Neural crest cell (in vitro differentiated cells): Measurements from ENCODE around the gene LGALS7. TPM values are rescaled to one million over a fixed set of nuclear protein-coding genes. Genes with fewer than 3 reads are reported as not detected.
"Not testable (repeated sequence)": the region's sequence is repeated elsewhere in the genome, so short reads cannot be mapped to it uniquely, and the experiment has no call there.

Experiments
- DNase-seq: peaks from one replicate; pipeline ENCODE4 v3.0.0; 2021; ENCODE audit warnings: low read depth, mixed read lengths, low spot score
- H3K27ac Mint-ChIP-seq: one replicate; pipeline ENCODE4 v1.8.0; 2021; ENCODE audit warnings: mild to moderate bottlenecking, mixed read lengths; ENCODE audit not compliant: unreplicated experiment
- H3K27me3 Mint-ChIP-seq: 2 replicates; pipeline ENCODE4 v1.8.0; 2021; ENCODE audit warnings: low read depth, mild to moderate bottlenecking, mixed read lengths
- H3K36me3 Mint-ChIP-seq: 2 replicates; pipeline ENCODE4 v1.8.0; 2021; ENCODE audit warnings: low read depth, mild to moderate bottlenecking, mixed read lengths
- H3K4me1 Mint-ChIP-seq: 2 replicates; pipeline ENCODE4 v1.8.0; 2021; ENCODE audit warnings: mixed read lengths
- H3K4me3 Mint-ChIP-seq: one replicate; pipeline ENCODE4 v1.8.0; 2021; ENCODE audit warnings: mild to moderate bottlenecking, mixed read lengths
- H3K9me3 Mint-ChIP-seq: 2 replicates; pipeline ENCODE4 v1.8.0; 2021; ENCODE audit warnings: mixed read lengths
- total RNA-seq: library from RNA; stranded (reverse); gene quantifications from 2 replicates; pipeline ENCODE4 v1.2.1, GENCODE V29; 2021
- TF ChIP-seq, protein P1 (sequence below): fragments of 200-600 bp; sonication (generic); conservative IDR thresholded peaks from 2 replicates; pipeline ENCODE4 v1.5.0; 2021; ENCODE audit warnings: antibody characterized with exemption, mild to moderate bottlenecking

LGALS7 gene
- total RNA-seq, 1 donor from 2014 or later: not detected

DNA sequence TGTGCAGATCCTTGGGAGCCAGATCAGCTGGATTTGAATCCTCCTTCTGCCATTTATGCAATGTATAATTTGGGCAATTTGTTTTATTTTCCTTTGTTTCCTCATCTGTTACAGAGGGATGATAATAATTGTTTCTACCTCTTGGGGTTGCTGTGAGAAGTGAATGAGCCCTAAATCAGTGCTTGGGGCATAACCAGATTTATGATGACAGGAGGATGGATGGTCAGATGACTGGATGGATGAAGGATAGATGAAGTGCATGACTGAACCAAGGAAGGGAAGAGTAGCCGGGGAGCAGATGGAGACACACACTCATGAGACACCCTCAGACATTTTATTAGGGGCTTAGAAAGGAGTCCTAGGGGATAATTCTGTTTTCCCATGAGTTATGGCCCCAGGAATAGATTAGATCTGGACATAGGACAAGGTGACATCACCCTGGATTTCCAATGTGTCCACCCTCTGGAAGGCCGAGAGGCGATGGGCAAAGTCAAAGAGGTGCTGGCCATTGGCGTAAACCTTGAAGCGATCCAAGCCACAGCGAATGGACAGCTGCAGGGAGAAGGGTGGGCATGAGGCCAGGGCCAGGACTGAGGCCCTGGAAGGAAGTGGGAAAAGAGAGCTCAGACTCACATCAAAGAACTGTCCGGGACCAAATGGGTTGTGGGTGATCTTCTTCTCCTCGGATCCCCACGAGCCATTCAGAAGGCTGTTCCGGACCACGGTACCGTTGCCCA lies 28.2 kb upstream of the LGALS7 start:
- H3K27me3 Mint-ChIP-seq: no peaks in the 10 kb centered on the region
- DNase-seq: no peak
- H3K9me3 Mint-ChIP-seq: no peaks in the 10 kb centered on the region
- H3K36me3 Mint-ChIP-seq: no peaks in the 10 kb centered on the region
- no peak overlapping the region for H3K4me3 Mint-ChIP-seq
- TF ChIP-seq, protein P1, sequence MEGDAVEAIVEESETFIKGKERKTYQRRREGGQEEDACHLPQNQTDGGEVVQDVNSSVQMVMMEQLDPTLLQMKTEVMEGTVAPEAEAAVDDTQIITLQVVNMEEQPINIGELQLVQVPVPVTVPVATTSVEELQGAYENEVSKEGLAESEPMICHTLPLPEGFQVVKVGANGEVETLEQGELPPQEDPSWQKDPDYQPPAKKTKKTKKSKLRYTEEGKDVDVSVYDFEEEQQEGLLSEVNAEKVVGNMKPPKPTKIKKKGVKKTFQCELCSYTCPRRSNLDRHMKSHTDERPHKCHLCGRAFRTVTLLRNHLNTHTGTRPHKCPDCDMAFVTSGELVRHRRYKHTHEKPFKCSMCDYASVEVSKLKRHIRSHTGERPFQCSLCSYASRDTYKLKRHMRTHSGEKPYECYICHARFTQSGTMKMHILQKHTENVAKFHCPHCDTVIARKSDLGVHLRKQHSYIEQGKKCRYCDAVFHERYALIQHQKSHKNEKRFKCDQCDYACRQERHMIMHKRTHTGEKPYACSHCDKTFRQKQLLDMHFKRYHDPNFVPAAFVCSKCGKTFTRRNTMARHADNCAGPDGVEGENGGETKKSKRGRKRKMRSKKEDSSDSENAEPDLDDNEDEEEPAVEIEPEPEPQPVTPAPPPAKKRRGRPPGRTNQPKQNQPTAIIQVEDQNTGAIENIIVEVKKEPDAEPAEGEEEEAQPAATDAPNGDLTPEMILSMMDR: no peak
- H3K27ac Mint-ChIP-seq: no peak overlapping the region
- H3K4me1 Mint-ChIP-seq: no peaks in the 10 kb centered on the region

DNA sequence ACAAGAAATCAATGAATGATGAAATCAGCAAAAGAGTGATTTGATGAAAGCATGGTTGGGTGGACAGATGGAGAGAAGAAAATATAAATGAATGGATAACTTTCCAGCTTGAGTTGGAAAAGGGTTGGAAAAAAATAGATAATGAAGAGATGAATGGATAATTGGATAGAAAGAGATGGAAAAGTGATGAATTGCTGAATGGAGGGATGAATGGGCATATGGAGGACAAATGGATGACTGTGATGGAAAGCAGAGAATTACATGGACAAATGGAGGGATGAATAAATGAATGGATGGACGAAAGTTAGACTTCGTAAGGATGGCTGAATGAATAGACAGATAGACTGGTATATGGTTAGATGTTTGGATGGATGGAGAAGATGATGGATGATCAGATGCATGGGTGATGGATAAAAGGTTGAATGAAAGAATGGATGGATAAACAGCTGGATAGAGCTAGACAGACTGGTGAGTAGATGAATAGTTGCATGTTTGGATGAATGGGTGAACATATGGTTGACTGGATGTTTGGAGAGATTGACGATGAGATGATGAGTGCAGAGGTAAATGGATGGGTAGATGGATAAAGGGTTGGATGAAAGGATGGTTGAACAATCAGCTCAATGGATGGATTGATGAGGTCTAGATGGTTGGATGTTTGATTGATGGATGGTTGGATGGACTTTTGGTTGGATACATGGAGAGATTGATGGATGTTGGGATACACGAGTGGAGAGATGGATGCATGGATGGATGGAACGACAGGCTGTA lies 27.4 kb upstream of the LGALS7 start:
- TF ChIP-seq, protein P1: no peak
- no peaks in the 10 kb centered on the region for H3K27me3 Mint-ChIP-seq
- peaks cover 2% of the 10 kb centered on the region for H3K9me3 Mint-ChIP-seq
- H3K4me3 Mint-ChIP-seq: no peak overlapping the region
- no peak for DNase-seq
- H3K27ac Mint-ChIP-seq: no peak overlapping the region
- no peaks in the 10 kb centered on the region for H3K4me1 Mint-ChIP-seq
- no peaks in the 10 kb centered on the region for H3K36me3 Mint-ChIP-seq

DNA sequence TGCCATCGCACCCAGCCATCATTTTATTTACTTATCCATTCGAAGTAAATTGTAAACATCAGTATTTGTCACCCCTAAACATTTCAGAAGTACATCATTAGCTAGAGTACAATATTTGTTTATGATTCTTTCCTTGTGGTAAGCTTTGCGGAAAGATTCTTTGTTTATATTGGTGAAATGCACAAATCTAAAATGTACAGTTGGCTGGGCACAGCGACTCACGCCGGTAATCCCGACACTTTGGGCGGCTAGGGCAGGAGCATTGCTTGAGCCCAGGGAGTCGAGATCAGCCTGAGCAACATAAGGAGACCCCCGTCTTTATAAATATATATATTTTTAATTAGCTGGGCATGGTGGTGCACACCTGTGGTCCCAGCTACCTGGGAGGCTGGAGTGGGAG lies 25.8 kb upstream of the LGALS7 start:
- H3K9me3 Mint-ChIP-seq: peaks cover 2% of the 10 kb centered on the region
- no peak for DNase-seq
- H3K4me1 Mint-ChIP-seq: no peaks in the 10 kb centered on the region
- peaks cover under 1% of the 10 kb centered on the region for H3K27me3 Mint-ChIP-seq
- TF ChIP-seq, protein P1: no peak
- no peak overlapping the region for H3K4me3 Mint-ChIP-seq
- H3K27ac Mint-ChIP-seq: no peak overlapping the region
- no peaks in the 10 kb centered on the region for H3K36me3 Mint-ChIP-seq

DNA sequence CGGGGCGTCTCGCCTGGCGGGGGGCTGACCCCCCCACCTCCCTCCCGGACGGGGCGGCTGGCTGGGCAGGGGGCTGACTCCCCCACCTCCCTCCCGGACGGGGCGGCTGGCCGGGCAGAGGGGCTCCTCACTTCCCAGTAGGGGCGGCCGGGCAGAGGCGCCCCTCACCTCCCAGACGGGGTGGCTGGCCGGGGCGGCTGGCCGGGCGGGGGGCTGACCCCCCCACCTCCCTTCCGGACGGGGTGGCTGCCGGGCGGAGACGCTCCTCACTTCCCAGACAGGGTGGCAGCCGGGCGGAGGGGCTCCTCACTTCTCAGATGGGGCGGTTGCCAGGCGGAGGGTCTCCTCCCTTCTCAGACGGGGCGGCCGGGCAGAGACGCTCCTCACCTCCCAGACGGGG lies 24.5 kb upstream of the LGALS7 start:
- DNase-seq, H3K4me1 Mint-ChIP-seq, H3K4me3 Mint-ChIP-seq, H3K36me3 Mint-ChIP-seq, H3K27me3 Mint-ChIP-seq, H3K9me3 Mint-ChIP-seq, H3K27ac Mint-ChIP-seq: not testable (repeated sequence)

DNA sequence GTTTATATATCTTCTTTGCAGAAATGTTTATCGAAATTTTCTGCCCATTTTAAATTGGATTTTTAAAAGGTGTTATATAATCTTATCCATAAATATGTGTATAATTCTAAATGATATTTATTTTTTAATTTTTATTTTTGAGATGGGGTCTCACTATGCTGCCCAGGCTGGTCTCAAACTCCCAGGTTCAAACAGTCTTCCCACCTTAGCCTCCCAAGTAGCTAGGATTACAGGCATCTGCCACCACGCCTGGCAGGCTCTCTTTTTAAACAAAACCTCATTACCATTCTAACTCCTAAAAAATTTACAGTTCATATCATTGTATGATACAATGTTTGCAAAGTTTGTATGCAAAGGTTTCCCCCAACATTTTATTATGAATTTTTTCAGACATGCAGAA lies 22.8 kb upstream of the LGALS7 start:
- peaks cover 6% of the 10 kb centered on the region for H3K27me3 Mint-ChIP-seq
- H3K27ac Mint-ChIP-seq: no peak overlapping the region
- H3K4me3 Mint-ChIP-seq: no peak overlapping the region
- DNase-seq: no peak
- TF ChIP-seq, protein P1: no peak
- H3K36me3 Mint-ChIP-seq: no peaks in the 10 kb centered on the region
- peaks cover 4% of the 10 kb centered on the region for H3K4me1 Mint-ChIP-seq
- H3K9me3 Mint-ChIP-seq: peaks cover 2% of the 10 kb centered on the region

DNA sequence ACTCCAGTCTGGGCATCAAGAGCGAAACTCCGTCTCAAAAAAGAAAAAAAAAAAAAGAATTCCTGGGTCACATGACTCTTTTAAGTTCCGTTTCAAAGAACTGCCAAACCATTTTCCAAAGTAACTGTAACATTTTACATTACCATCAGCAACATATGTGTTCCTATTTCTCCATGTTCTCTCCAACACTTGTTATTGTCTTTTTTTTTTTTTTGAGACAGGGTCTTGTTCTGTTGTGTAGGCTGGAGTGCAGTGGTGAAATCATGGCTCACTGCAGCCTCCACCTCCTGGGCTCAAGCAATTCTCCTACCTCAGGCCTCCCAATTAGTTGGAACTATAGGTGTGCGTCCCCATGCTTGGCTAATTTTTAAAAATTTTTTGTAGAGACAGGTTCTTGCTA lies 22.2 kb upstream of the LGALS7 start:
- H3K27ac Mint-ChIP-seq: no peak overlapping the region

More for the DNA sequence above, 22.2 kb upstream of the LGALS7 start:
- H3K9me3 Mint-ChIP-seq: peaks cover 2% of the 10 kb centered on the region
- no peaks in the 10 kb centered on the region for H3K36me3 Mint-ChIP-seq
- H3K27me3 Mint-ChIP-seq: peaks cover 6% of the 10 kb centered on the region
- peaks cover 4% of the 10 kb centered on the region for H3K4me1 Mint-ChIP-seq
- TF ChIP-seq, protein P1: no peak
- no peak overlapping the region for H3K4me3 Mint-ChIP-seq
- no peak for DNase-seq
